Right atrium auricular region (tissue), 2 donors: ENCODE results near the gene BUD13. TPM values are rescaled to one million over a fixed set of nuclear protein-coding genes. Genes with fewer than 3 reads are reported as not detected.
A peak's percentile ranks its signal among the peaks of the same experiment; 100 is the strongest.

Source experiments
- DNase-seq: peaks from one replicate; pipeline ENCODE4 v3.0.0-alpha.2; 2019; ENCODE audit warnings: low spot score
- H3K27ac ChIP-seq, 2 donors: fragments of 200-600 bp; sonication (generic); 1 replicate in 1 of 2; 2 replicates in 1 of 2; pipeline ENCODE4 v1.5.1; 2016 to 2019
- H3K27me3 ChIP-seq, 2 donors: fragments of 200-600 bp; sonication (generic); one replicate each; pipeline versions ENCODE4 v1.5.1 to v1.6.0; 2017 to 2019
- H3K36me3 ChIP-seq: fragments of 200-600 bp; sonication (generic); one replicate; pipeline ENCODE4 v1.5.1; 2016
- H3K4me1 ChIP-seq, 2 donors: fragments of 200-600 bp; sonication (generic); one replicate each; pipeline versions ENCODE4 v1.5.1 to v1.6.0; 2017 to 2019
- H3K4me3 ChIP-seq, 2 donors: fragments of 200-600 bp; sonication (generic); 1 replicate in 1 of 2; 2 replicates in 1 of 2; pipeline ENCODE4 v1.5.1; 2017 to 2019; ENCODE audit warnings: mild to moderate bottlenecking in 1 of 2, moderate library complexity in 1 of 2
- H3K9me3 ChIP-seq, 2 donors: fragments of 200-600 bp; sonication (generic); one replicate each; pipeline ENCODE4 v1.5.1; 2019
- total RNA-seq, 2 donors: library from RNA; depleted of rRNA; stranded (reverse); fragments of >200 nt; gene quantifications; one replicate each; pipeline ENCODE4 v1.1.0, GENCODE V29; 2016
- TF ChIP-seq, protein P1 (sequence below), 2 donors: fragments of 200-600 bp; sonication (generic); IDR thresholded peaks; one replicate each; pipeline ENCODE4 v1.5.1; 2019; ENCODE audit warnings: antibody characterized with exemption in 2 of 2

BUD13 gene
- total RNA-seq, 2 donors from 2014 or later = 6.6 to 9.6 TPM

DNA sequence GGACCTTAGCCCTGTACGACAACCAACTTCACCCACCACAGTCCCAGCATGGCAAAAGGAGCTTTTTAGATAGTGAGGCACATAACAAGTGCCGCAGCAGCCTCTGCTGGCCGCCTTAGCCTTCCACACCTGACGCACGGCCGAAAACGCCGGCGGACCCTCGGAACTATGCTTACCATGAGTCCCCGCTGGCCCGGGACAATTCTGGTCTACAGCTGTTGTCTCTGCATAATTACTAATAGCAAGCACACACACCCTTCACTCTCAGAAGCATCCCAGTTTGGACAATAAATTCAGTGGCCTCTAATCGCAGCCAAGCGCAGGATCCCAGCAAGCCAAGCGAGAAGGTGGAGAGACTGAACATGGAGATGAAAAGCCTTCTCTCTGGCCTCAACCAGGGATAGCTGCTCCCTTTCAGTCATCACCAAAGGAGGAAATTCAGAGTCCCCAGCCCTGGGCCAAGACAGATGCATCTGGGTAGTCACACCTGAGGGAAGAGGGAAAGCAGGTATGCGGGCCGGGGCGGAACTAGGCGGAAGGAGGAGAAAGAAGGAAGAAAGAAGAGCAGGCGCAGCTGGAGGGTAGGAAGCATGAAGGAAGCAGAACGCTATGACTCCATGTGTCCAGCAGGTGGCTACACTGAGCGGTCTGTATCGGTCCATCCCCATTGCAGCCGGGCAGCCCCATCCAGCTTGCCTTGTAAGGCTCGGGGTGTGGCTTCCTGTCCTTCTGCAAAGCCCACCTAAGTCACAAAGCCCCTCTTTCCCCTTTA lies 40.3 kb downstream of the BUD13 start:
- H3K9me3 ChIP-seq = no peaks in the 10 kb centered on the region
- no peak for DNase-seq
- TF ChIP-seq, protein P1, sequence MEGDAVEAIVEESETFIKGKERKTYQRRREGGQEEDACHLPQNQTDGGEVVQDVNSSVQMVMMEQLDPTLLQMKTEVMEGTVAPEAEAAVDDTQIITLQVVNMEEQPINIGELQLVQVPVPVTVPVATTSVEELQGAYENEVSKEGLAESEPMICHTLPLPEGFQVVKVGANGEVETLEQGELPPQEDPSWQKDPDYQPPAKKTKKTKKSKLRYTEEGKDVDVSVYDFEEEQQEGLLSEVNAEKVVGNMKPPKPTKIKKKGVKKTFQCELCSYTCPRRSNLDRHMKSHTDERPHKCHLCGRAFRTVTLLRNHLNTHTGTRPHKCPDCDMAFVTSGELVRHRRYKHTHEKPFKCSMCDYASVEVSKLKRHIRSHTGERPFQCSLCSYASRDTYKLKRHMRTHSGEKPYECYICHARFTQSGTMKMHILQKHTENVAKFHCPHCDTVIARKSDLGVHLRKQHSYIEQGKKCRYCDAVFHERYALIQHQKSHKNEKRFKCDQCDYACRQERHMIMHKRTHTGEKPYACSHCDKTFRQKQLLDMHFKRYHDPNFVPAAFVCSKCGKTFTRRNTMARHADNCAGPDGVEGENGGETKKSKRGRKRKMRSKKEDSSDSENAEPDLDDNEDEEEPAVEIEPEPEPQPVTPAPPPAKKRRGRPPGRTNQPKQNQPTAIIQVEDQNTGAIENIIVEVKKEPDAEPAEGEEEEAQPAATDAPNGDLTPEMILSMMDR (IDR thresholded peaks at IDR 0.05) = peak; percentile 79 to 82
- H3K4me1 ChIP-seq = peaks cover 0 to 26% of the 10 kb centered on the region in 2 donors
- H3K27ac ChIP-seq = no peak overlapping the region
- no peaks in the 10 kb centered on the region for H3K36me3 ChIP-seq
- no peaks in the 10 kb centered on the region for H3K27me3 ChIP-seq
- H3K4me3 ChIP-seq = no peak overlapping the region

DNA sequence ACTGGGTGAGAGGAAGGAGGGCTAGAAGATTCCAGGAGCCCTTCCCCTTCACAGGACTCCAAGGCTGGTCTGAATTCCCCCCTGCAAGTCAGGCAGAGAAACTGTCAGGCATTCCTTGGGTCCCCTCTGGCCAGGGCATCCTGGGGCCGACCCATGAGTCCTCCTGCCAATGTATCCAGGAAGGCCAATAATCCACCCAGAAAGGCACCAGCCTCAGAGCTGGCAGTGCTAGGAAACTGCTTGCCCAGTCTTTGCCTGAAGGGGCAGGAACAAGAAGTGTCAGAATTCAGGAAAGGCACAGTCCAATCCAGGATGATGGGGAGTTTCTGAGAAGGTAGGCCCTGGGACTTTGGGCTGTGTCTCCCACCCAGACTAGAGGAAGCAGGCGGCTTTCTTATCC lies 41.0 kb downstream of the BUD13 start:
- no peak for DNase-seq
- TF ChIP-seq, protein P1 (IDR thresholded peaks at IDR 0.05) = no peak
- Histone ChIP-seq H3K4me3 (no peak overlapping the region), H3K4me1 (peaks cover 0 to 26% of the 10 kb centered on the region in 2 donors), H3K36me3 (no peaks in the 10 kb centered on the region), H3K27me3 (no peaks in the 10 kb centered on the region), H3K9me3 (no peaks in the 10 kb centered on the region), H3K27ac (no peak overlapping the region)

DNA sequence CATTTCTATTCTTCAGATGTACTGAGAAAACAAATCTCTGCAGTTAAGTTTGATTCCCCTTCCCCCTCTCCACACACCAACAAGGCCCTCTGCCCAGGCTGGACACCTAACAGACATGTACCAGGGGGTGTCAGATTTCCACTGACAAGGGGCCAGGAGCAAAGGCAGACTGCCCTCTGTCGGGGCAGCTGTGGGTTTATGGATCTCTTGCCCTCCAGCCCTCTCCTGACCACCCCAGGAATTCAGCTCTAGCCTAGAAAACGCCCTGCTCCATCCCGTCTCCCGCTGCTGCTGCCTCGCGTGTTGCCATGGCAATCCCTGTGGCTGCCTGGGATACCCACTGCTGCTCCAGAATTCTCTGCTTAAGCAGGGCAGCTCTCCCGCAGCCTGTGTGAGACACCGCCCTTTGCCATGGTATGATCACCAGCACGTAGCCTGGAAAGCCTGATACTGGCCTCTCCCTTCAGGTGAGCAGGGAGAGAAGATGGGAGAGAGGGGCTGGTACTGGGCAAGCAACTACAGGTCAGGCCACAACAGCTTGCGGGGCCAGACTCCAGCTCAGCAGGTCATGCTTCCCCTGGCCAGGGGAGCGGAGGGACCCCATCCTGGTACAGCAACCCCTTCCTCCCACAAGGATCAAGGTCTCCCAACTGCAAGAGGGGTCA lies 41.6 kb downstream of the BUD13 start:
- TF ChIP-seq, protein P1 (IDR thresholded peaks at IDR 0.05) = no peak
- Histone ChIP-seq H3K9me3 (no peaks in the 10 kb centered on the region), H3K27me3 (no peaks in the 10 kb centered on the region), H3K36me3 (no peaks in the 10 kb centered on the region), H3K27ac (no peak overlapping the region), H3K4me3 (no peak overlapping the region), H3K4me1 (peaks cover 0 to 26% of the 10 kb centered on the region in 2 donors)
- no peak for DNase-seq

DNA sequence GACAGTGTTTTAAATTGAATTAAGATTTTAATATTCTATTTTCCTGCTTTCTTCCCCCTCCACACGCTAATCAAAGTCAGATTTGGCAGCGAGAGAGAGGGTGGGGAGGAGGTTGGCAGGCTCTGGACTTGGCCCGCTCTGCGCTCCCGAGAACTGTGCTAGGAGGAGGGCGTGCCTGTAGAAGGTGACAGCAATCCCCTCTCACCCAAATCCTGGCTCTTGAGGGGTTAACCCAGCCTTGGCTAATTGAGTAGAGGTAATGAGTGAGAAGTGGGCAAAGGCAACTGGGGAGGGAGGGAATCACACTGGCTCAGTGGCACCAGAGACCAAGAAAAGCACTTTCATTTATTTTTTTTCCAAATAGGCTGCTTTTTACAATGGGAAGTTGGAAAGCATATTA lies 42.2 kb downstream of the BUD13 start:
- no peaks in the 10 kb centered on the region for H3K27me3 ChIP-seq
- TF ChIP-seq, protein P1 (IDR thresholded peaks at IDR 0.05) = no peak
- H3K4me3 ChIP-seq = no peak overlapping the region
- H3K9me3 ChIP-seq = no peaks in the 10 kb centered on the region
- no peak for DNase-seq
- H3K4me1 ChIP-seq = peaks cover 0 to 26% of the 10 kb centered on the region in 2 donors
- H3K27ac ChIP-seq = no peak overlapping the region
- H3K36me3 ChIP-seq = no peaks in the 10 kb centered on the region

DNA sequence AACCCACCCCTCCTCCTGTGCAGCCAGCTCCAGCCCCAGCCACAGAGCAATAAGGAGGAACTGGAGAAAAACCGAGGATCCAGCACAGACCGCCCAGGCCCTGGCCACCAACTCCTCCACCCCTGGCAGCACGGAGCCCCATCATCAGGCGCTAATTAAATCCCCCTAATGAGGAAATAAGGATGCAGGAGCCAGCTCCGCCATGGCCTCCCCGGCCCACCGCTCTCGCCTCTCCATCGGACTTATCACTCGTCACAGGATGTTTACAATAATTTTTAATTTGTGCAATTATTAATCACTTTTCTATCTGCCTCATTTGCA lies 42.6 kb downstream of the BUD13 start:
- Histone ChIP-seq H3K9me3 (no peaks in the 10 kb centered on the region), H3K27me3 (no peaks in the 10 kb centered on the region), H3K4me1 (peaks cover 0 to 26% of the 10 kb centered on the region in 2 donors), H3K36me3 (no peaks in the 10 kb centered on the region), H3K4me3 (no peak overlapping the region), H3K27ac (no peak overlapping the region)
- no peak for DNase-seq
- TF ChIP-seq, protein P1 (IDR thresholded peaks at IDR 0.05) = no peak
